K562 (cell line): Measurements from ENCODE around the gene GPRC5A. TPM values are rescaled to one million over a fixed set of nuclear protein-coding genes. Genes with fewer than 3 reads are reported as not detected.

Experiments
- ATAC-seq: fragments of 200-7000 bp; cut with Tn5 transposase; 3 replicates; pipeline ENCODE4 v1.9.1; 2020; ENCODE audit warnings: moderate library complexity
- BruUV-seq: library from RNA; stranded (reverse); fragments of 400-500 nt; replicated peaks from 2 replicates; lab custom pipeline; 2021; lab: Mats Ljungman, UMichigan
- CTCF ChIA-PET: fragments of 300-600 bp; formaldehyde crosslinking; extraction: SDS; loops from one replicate; lab custom pipeline; 2021; ENCODE audit warnings: low intra/inter-chr PET ratio; lab: Yijun Ruan, JAX
- POLR2A ChIA-PET: fragments of 300-600, 350-650 bp; sonication (Branson Sonifier 250); formaldehyde crosslinking; extraction: SDS; loops from one replicate; lab custom pipeline; 2021; ENCODE audit warnings: antibody characterized with exemption, inconsistent platforms; lab: Yijun Ruan, JAX
- DNase-seq, 4 experiments: peaks; one replicate each; pipeline versions ENCODE4 v3.0.0 to v3.0.0-alpha.2; 2011 to 2018; ENCODE audit warnings: low spot score in 3 of 4, mixed read lengths in 3 of 4; ENCODE audit errors: extremely low read depth in 1 of 4
- FAIRE-seq: peaks from 2 replicates; lab custom pipeline; 2011; peaks lifted over from hg19 to GRCh38; lab: Jason Lieb, UNC
- H2AFZ ChIP-seq: 2 replicates; pipeline ENCODE4 v1.6.0; 2011; ENCODE audit warnings: low read depth, low read length, control low read depth, inconsistent platforms
- H3K27ac ChIP-seq: fragments of 200-600 bp; 3 replicates; pipeline ENCODE4 v1.8.0; 2011; ENCODE audit warnings: low read depth, mild to moderate bottlenecking, control low read depth, inconsistent platforms, low read length, moderate library complexity, mixed read lengths; ENCODE audit errors: extremely low read depth
- H3K27me3 ChIP-seq, 2 experiments: fragments of 300-600 bp in 1 of 2; 2 replicates in 1 of 2; 3 replicates in 1 of 2; pipeline versions ENCODE4 v1.6.0 to v1.8.0; 2011; ENCODE audit warnings: inconsistent platforms in 2 of 2, low read length in 2 of 2, mild to moderate bottlenecking in 1 of 2, mixed read lengths in 1 of 2, moderate library complexity in 1 of 2; ENCODE audit not compliant: control insufficient read depth in 2 of 2, insufficient read depth in 2 of 2
- H3K36me3 ChIP-seq: fragments of 300-600 bp; 3 replicates; pipeline ENCODE4 v1.8.0; 2011; ENCODE audit warnings: mild to moderate bottlenecking, low read length, inconsistent platforms; ENCODE audit not compliant: control insufficient read depth, insufficient read depth
- H3K4me1 ChIP-seq, 2 experiments: fragments of 200-600 bp in 1 of 2; replicated peaks in 1 of 2; 2 replicates in 1 of 2; 3 replicates in 1 of 2; pipeline versions ENCODE4 v1.5.1 to v1.8.0; 2011; ENCODE audit warnings: inconsistent platforms in 2 of 2, low read length in 2 of 2, mild to moderate bottlenecking in 1 of 2, mixed read lengths in 1 of 2, moderate library complexity in 1 of 2; ENCODE audit not compliant: control insufficient read depth in 2 of 2, insufficient read depth in 2 of 2
- H3K4me2 ChIP-seq: 2 replicates; pipeline ENCODE4 v1.6.1; 2011; ENCODE audit warnings: low read length, control low read depth, inconsistent platforms, mixed read lengths; ENCODE audit not compliant: insufficient read depth
- H3K4me3 ChIP-seq: fragments of 200-600 bp; sonication (generic), shearing (Covaris generic); 2 replicates; pipeline ENCODE4 v1.5.1; 2016; ENCODE audit warnings: control low read depth, inconsistent platforms
- H3K79me2 ChIP-seq: fragments of 200-600 bp; 3 replicates; pipeline ENCODE4 v1.8.0; 2011; ENCODE audit warnings: low read length, inconsistent platforms; ENCODE audit not compliant: control insufficient read depth, insufficient read depth
- H3K9ac ChIP-seq, 2 experiments: 2 replicates each; pipeline versions ENCODE4 v1.6.0 to v1.6.1; 2011; ENCODE audit warnings: low read depth in 2 of 2, low read length in 2 of 2, control low read depth in 1 of 2, inconsistent platforms in 1 of 2, mild to moderate bottlenecking in 1 of 2, mixed read lengths in 1 of 2; ENCODE audit not compliant: insufficient read depth in 1 of 2
- H3K9me1 ChIP-seq: one replicate; pipeline ENCODE4 v1.6.0; 2011; ENCODE audit warnings: inconsistent platforms, mild to moderate bottlenecking, low read length, moderate library complexity; ENCODE audit not compliant: control insufficient read depth, insufficient read depth
- H3K9me3 ChIP-seq: replicated peaks from 2 replicates; pipeline ENCODE4 v1.5.1; 2011; ENCODE audit warnings: low read depth, low read length, inconsistent platforms; ENCODE audit not compliant: control insufficient read depth, insufficient read depth
- H4K20me1 ChIP-seq: replicated peaks from 2 replicates; pipeline ENCODE4 v1.6.1; 2011; ENCODE audit warnings: low read length, inconsistent platforms, mixed read lengths; ENCODE audit not compliant: control insufficient read depth, insufficient read depth
- BRCA1 ChIP-seq, 2 experiments: fragments of 450-650 bp in 1 of 2; sonication (generic) in 1 of 2; formaldehyde crosslinking in 1 of 2; IDR thresholded peaks; 2 replicates each; pipeline versions ENCODE4 v1.5.0 to v1.6.1; 2017 to 2020; ENCODE audit warnings: mild to moderate bottlenecking in 1 of 2, missing genetic modification reagents in 1 of 2
- BRD9 ChIP-seq: fragments of 450-650 bp; IDR thresholded peaks from 2 replicates; pipeline ENCODE4 v1.6.1; 2018; ENCODE audit warnings: low read depth; ENCODE audit not compliant: partially characterized antibody
- ESRRA ChIP-seq: fragments of 450-650 bp; IDR thresholded peaks from 2 replicates; pipeline ENCODE4 v1.6.1; 2014; ENCODE audit warnings: low read depth, mild to moderate bottlenecking, moderate library complexity, borderline replicate concordance
- GABPA ChIP-seq: fragments of 200-800 bp; sonication (Bioruptor generic); conservative IDR thresholded peaks from 2 replicates; pipeline ENCODE4 v1.6.1; 2016; ENCODE audit warnings: low read depth, missing genetic modification characterization, missing compliant biosample characterization
- GATAD2A ChIP-seq: fragments of 450-650 bp; IDR thresholded peaks from 2 replicates; pipeline ENCODE4 v1.6.1; 2017
- MEIS2 ChIP-seq: fragments of 450-650 bp; IDR thresholded peaks from 2 replicates; pipeline ENCODE4 v1.6.1; 2014; ENCODE audit warnings: mild to moderate bottlenecking; ENCODE audit not compliant: partially characterized antibody
- SIN3B ChIP-seq: fragments of 450-650 bp; IDR thresholded peaks from 2 replicates; pipeline ENCODE4 v1.6.1; 2017; ENCODE audit warnings: low read depth, mild to moderate bottlenecking, moderate library complexity
- TFAM ChIP-seq: fragments of 250-450 bp; sonication (Bioruptor Pico); conservative IDR thresholded peaks from 2 replicates; pipeline ENCODE4 v1.5.0; 2021; ENCODE audit warnings: mild to moderate bottlenecking, moderate library complexity
- ZNF445 ChIP-seq: fragments of 250-450 bp; sonication (Bioruptor Pico); IDR thresholded peaks from 2 replicates; pipeline ENCODE4 v1.4.0; 2020; ENCODE audit warnings: low read depth, mild to moderate bottlenecking, moderate library complexity
- WGBS: fragments of 100-300 bp; shearing (Covaris generic); methylation state at CpG from one replicate; pipeline ENCODE4 v1.1.6; 2016; ENCODE audit warnings: low coverage, mixed read lengths; ENCODE audit not compliant: insufficient coverage; ENCODE audit errors: missing lambda C conversion rate; 5-methylcytosine and 5-hydroxymethylcytosine counted together
- in situ Hi-C: fragments of 300-500 bp; cut with MboI; formaldehyde crosslinking; loops from 4 replicates; pipeline ENCODE4 v1.15.0; 2018; ENCODE audit warnings: inconsistent platforms, mixed read lengths
- intact Hi-C: fragments of 100-400 bp; cut with micrococcal nuclease; formaldehyde crosslinking; loops from 2 replicates; pipeline ENCODE4 v1.14.2; 2022
- polyA plus RNA-seq, 8 experiments: library from polyadenylated mRNA; depleted of rRNA in 4 of 8; stranded (reverse) in 5 of 8; unstranded in 3 of 8; fragments of >200 nt; fragmentation: Nextera tagmentation in 2 of 8; fragmentation: Illumina TruSeq in 1 of 8; extraction: Ambion mirVana in 2 of 8; extraction: Trizol in 1 of 8; gene quantifications; 2 replicates each; pipeline versions ENCODE4 v1.2.1 to v1.2.3, GENCODE V29; 2011 to 2014; ENCODE audit warnings: inconsistent platforms in 1 of 8, missing spikeins in 1 of 8
- total RNA-seq, 7 experiments: library from RNA; depleted of rRNA in 6 of 7; stranded (reverse); fragments of >200 nt in 6 of 7; fragmentation: Illumina TruSeq in 2 of 7; extraction: Trizol in 2 of 7; gene quantifications; 2 replicates each; pipeline versions ENCODE4 v1.2.1 to v1.2.3, GENCODE V29; 2011 to 2021; ENCODE audit warnings: low replicate concordance in 1 of 7
- TF ChIP-seq, protein P1 (sequence below): fragments of 250-450 bp; sonication (Bioruptor Pico); IDR thresholded peaks from 2 replicates; pipeline ENCODE4 v1.4.0; 2020; ENCODE audit warnings: borderline replicate concordance
- TF ChIP-seq, protein P2 (sequence below): sonication (generic); formaldehyde crosslinking; IDR thresholded peaks from 2 replicates; pipeline ENCODE4 v1.9.0; 2022; ENCODE audit warnings: mild to moderate bottlenecking, missing genetic modification reagents
- TF ChIP-seq, protein P3 (sequence below): sonication (generic); formaldehyde crosslinking; IDR thresholded peaks from 2 replicates; pipeline ENCODE4 v1.8.0; 2022; ENCODE audit warnings: mild to moderate bottlenecking, low read depth, missing genetic modification reagents

GPRC5A gene
- total and polyA plus RNA-seq, 9 of the 15 experiments (the other 6 are each of a cell fraction or from before 2014, with no cell fraction given) = 0.01 to 0.64 (median 0.08) TPM; not detected in 6

DNA sequence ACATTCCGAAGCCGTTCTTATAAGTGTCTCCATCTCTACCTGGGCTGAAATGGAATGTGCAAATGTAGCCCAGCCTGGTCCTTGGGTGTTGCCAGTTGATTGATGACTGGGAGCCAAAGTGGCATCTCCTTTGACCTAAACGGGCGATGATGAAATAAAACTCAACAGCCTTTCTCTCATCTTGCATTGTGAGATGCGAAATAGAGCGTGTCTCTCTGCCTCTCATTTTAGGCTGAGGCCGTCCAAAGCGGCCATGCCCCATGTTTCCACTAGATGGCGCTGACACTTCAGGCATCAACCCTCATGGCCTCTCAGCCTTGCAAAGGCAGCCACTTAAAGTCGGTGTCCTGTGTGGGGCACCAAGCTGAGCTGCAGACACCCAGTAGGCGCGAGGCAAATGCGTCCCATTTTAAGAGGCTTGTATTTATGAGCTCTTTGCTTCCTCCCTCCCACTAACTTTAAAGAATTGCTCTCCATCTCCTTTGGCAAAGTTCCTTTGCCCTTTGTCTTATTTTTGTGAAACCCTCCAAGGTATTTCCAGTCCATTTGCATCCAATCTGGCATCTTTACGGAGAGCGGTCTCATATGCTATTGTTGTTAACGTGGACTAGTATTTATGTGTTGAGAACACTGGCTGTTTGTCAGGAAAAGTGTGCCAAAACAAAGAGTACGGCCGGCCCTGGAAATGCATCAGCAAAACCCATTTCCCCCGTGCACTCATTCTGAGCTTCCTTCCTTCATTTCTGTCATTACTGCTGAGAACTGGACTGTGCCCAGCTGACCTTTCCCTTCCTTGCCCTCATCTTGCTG, 25.0 kb downstream of the GPRC5A start (continued):
- TF ChIP-seq, protein P1, sequence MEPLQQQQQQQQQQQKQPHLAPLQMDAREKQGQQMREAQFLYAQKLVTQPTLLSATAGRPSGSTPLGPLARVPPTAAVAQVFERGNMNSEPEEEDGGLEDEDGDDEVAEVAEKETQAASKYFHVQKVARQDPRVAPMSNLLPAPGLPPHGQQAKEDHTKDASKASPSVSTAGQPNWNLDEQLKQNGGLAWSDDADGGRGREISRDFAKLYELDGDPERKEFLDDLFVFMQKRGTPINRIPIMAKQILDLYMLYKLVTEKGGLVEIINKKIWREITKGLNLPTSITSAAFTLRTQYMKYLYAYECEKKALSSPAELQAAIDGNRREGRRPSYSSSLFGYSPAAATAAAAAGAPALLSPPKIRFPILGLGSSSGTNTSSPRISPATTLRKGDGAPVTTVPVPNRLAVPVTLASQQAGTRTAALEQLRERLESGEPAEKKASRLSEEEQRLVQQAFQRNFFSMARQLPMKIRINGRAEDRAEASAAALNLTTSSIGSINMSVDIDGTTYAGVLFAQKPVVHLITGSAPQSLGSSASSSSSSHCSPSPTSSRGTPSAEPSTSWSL (CRISPR knock-in tag) = no peak
- TF ChIP-seq GATAD2A = no peak
- TF ChIP-seq MEIS2 = no peak
- TF ChIP-seq TFAM (CRISPR knock-in tag) = no peak
- TF ChIP-seq, protein P2, sequence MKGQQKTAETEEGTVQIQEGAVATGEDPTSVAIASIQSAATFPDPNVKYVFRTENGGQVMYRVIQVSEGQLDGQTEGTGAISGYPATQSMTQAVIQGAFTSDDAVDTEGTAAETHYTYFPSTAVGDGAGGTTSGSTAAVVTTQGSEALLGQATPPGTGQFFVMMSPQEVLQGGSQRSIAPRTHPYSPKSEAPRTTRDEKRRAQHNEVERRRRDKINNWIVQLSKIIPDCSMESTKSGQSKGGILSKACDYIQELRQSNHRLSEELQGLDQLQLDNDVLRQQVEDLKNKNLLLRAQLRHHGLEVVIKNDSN = no peak

DNA sequence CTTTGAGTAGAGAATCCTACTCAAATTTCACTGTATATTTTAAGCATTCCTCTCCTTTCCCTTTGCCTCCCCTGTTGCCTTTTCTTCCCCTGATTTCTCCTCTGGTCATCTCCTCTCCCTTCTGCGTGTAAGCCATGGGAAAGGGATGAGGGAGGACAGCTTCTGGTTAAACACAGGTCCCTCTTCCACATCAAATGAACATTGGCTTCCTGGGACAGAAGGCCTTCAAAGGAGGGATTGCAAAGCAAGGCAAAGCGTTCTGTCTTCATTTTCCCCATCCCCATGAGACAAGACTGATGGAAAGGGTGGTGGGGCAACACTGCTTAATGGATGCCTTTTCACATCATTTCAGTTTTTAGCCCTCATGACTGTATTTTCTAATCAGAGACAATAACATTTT, 26.2 kb downstream of the GPRC5A start:
- intact Hi-C loops = loop anchor here (2.0 to 10.0 kb wide), 4 partner anchors 57 to 291 kb away; no protein-coding TSS in a partner anchor
- no peak for FAIRE-seq
- no peak overlapping the region for H3K4me3 ChIP-seq
- TF ChIP-seq SIN3B (no peak), BRD9 (no peak), ZNF445 (CRISPR knock-in tag) (no peak), GABPA (no peak), BRCA1 (IDR thresholded peaks at IDR 0.05) (no peak), BRCA1 (CRISPR knock-in tag; IDR thresholded peaks at IDR 0.05) (no peak), ESRRA (no peak)
- TF ChIP-seq, protein P3, sequence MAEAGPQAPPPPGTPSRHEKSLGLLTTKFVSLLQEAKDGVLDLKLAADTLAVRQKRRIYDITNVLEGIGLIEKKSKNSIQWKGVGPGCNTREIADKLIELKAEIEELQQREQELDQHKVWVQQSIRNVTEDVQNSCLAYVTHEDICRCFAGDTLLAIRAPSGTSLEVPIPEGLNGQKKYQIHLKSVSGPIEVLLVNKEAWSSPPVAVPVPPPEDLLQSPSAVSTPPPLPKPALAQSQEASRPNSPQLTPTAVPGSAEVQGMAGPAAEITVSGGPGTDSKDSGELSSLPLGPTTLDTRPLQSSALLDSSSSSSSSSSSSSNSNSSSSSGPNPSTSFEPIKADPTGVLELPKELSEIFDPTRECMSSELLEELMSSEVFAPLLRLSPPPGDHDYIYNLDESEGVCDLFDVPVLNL (CRISPR knock-in tag) = no peak
- TF ChIP-seq, all 486 proteins: peak for 0
- no peak overlapping the region for H3K27ac ChIP-seq
- in situ Hi-C loops = loop anchor here (5.0 kb wide), 1 partner anchor 295 kb away; no protein-coding TSS in a partner anchor
- DNase-seq (no peak), ATAC-seq (no peak)
- no peak overlapping the region for H3K4me2 ChIP-seq
- H4K20me1 ChIP-seq = no peaks in the 10 kb centered on the region
- H3K9me3 ChIP-seq = no peaks in the 10 kb centered on the region
- H3K27me3 ChIP-seq = peaks cover 3 to 12% of the 10 kb centered on the region in 2 experiments; a peak in 3 of 5 replicates
- no peaks in the 10 kb centered on the region for H3K36me3 ChIP-seq
- no peaks in the 10 kb centered on the region for H3K79me2 ChIP-seq
- BruUV-seq = no TSS peak
- H3K9ac ChIP-seq = no peak overlapping the region
- WGBS = 0% methylated on average over 2 of the region's 2 CpGs
- CTCF ChIA-PET = no interaction called here
- POLR2A ChIA-PET = interaction anchor here (0.6 kb wide), 1 partner anchor 8 kb away, joined by 4 read pairs; no protein-coding TSS in a partner anchor
- no peaks in the 10 kb centered on the region for H3K9me1 ChIP-seq
- no peaks in the 10 kb centered on the region; a peak in 1 of 5 replicates for H3K4me1 ChIP-seq
- no peak overlapping the region for H2AFZ ChIP-seq
